GM12892 (cell line): Measurements from ENCODE around the gene FUT7.

Experiments
- POLR2A ChIP-seq: IDR thresholded peaks from 2 replicates; pipeline ENCODE4 v1.6.1; 2011; ENCODE audit warnings: low read depth, low read length, control low read depth
- POLR2AphosphoS5 ChIP-seq: IDR thresholded peaks from 2 replicates; pipeline ENCODE4 v1.6.1; 2011; ENCODE audit warnings: low read depth, low read length, control low read depth
- TAF1 ChIP-seq: IDR thresholded peaks from 2 replicates; pipeline ENCODE4 v1.6.1; 2011; ENCODE audit warnings: low read depth, mild to moderate bottlenecking, control low read depth, low read length, borderline replicate concordance

- TF ChIP-seq POLR2AphosphoS5 (no peak), POLR2A (no peak), TAF1 (no peak)
These were observed 18.3 kb downstream of the FUT7 start for GRCh38 chr9:137013571-137013940.
